GM21529 (cell line): ENCODE results near the gene OS9.
A peak's percentile ranks its signal among the peaks of the same experiment; 100 is the strongest.
"Not testable (repeated sequence)": the region's sequence is repeated elsewhere in the genome, so short reads cannot be mapped to it uniquely, and the experiment has no call there.

Experiments used
- ATAC-seq: cut with Tn5 transposase; IDR thresholded peaks from one replicate; pipeline ENCODE4 v1.9.1; 2021; ENCODE audit not compliant: unreplicated experiment

OS9 gene

DNA sequence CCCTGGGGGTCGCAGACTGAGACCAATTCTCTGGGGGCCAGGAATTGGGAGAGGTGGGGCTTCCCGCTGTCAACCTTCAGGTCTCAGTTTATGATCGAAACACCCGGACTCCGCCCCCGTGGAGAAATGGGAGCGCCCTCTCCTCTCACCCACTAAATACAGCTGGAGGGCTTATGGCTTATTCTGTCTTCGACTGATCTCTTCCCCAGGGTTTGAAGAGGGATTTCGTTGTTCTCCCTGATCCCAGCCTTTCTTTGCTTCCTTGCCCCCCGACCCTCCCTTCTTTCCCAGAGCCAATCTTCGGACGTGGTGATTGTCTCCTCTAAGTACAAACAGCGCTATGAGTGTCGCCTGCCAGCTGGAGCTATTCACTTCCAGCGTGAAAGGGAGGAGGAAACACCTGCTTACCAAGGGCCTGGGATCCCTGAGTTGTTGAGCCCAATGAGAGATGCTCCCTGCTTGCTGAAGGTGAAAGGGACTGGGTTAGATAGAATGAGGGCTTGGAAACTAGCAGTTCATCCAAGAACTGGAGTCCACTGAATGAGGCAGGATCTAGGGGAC lies 607 bp downstream of the OS9 start:
- peak; percentile 2 for ATAC-seq

DNA sequence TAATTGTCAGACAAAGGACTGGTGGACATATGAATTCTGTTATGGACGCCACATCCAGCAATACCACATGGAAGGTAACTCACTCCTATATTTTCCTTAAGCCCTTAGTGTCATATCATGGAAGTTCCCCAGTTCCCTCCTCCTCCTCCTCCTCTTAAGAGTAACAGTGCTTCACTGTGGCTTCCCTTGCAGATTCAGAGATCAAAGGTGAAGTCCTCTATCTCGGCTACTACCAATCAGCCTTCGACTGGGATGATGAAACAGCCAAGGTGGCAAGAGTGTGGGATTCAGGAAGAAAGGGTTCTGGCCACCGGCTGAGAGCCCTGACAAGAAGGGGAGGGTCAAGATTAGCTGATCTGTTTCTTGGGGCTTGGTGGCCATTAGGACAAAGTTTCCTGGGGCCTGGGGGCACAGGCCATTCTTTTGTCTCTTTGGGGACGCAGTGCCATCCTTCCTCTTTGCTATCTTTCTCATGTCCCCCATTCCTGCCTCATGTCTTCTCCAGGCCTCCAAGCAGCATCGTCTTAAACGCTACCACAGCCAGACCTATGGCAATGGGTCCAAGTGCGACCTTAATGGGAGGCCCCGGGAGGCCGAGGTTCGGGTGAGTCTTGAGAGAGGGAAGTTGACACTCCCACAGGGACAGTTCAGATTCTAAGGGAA lies 2.0 kb downstream of the OS9 start:
- ATAC-seq, result no peak

DNA sequence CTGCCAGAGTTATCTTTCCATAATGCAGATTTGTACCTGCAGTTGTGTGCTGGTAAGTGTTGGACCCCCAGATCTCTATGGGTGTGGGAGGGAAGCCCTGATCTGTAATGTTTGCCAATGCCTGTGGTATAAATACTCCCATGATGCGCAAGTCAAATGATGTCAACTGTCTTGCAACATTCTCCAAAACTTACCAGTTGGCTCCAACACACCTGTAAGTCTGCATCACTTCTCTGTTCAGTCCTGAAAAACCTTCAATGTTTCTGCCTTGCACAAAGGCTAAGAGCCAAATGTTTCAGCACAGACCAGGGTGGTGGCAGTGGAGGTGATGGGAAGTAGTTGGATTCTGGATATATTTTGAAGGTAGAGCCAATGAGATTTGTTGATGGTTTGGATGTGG lies 3.1 kb downstream of the OS9 start:
- ATAC-seq, result no peak

DNA sequence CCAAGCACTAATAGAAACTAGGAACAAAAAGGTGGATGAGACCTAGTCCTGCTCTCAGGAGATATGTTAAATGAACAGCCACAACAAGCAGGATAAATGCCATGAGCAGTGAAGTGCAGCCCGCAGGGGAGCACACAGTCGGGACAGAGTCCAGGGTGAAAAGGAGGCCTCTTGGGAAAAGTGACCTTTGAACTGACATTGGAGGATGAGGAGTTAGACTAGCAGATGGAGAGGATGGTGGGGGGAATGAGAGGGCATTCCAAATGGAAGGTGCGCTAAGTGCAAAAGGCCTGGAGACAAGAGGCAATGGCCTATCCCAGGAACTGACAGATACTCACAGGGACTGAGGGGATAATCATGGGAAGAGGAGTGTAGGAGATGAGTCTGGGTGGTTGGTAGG lies 4.5 kb downstream of the OS9 start:
- no peak for ATAC-seq

GRCh38 chr12:57700317-57700716 lies 6.4 kb downstream of the OS9 start:
- ATAC-seq, result no peak

DNA sequence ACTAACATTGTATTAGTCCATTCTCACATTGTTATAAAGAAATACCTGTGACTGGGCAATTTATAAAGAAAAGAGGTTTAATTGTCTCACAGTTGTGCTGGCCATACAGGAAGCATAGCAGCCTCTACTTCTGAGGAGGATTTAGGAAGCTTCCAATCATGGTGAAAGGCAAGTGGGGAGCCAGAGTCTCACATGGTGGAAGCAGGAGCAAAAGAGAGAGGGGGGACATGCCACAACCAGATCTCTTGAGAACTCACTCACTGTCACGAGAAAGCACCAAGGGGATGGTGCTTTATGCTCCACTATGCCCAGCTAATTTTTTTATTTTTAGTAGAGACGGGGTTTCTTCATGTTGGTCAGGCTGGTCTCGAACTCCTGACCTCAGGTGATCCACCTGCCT lies 13.3 kb downstream of the OS9 start:
- no peak for ATAC-seq

- ATAC-seq, result no peak
Observed at GRCh38 chr12:57708296-57708695, 14.4 kb downstream of the OS9 start.

- no peak for ATAC-seq
Observed at GRCh38 chr12:57712701-57713100, 18.8 kb downstream of the OS9 start.

DNA sequence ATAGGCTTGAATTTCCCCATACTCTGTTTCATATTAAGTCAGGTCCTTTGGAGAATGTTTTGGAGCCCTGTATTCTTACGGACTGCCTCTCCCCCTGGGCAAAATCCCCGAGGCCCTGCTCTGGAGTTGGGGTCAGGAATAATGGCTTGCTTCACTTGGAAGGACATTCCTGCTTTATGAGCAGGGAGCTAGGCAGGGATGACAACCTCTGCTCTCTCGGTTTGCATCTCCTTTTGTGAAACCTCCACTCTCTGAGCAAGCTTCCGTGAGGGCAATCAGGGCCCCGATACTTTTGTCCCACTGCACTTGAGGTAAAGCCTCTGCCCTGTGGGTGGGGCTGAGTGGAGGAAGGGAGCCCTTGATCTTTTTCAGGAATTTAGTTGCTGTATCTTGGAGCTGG lies 19.3 kb downstream of the OS9 start:
- ATAC-seq, result no peak

DNA sequence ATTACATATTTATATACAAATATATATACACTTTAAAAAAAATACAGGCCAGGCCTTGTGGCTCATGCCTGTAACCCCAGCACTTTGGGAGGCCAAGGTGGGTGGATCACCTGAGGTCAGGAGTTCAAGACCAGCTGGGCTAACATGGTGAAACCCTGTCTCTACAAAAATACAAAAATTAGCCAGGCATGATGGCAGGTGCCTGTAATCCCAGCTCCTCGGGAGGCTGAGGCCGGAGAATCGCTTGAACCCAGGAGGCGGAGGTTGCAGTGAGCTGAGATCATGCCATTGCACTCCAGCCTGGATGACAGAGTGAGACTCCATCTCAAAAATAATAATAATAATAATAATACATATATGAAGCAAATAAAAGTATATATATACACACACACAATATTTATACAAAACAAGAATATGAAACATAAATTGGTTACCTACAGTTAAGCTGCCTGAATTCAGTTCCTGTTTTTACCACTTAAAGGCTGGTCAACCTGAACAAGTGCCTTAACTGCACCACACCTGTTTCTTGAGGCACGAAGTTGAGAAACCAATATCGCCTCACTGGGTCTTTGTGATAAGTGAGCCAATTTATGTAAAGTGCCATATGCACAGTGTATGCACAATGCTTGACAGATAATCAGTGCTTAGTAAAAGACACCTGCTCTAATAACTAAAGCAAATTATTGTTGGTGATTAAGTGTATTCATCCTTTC lies 21.3 kb downstream of the OS9 start:
- not testable (repeated sequence) for ATAC-seq

DNA sequence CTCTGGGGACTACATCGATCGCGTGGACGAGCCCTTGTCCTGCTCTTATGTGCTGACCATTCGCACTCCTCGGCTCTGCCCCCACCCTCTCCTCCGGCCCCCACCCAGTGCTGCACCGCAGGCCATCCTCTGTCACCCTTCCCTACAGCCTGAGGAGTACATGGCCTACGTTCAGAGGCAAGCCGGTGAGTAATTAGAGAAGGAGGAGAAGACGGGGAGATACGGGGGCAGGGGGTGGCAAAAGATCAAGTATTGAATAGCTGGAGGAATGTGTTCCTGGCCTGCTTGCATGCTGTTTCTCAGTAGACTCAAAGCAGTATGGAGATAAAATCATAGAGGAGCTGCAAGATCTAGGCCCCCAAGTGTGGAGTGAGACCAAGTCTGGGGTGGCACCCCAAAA lies 21.9 kb downstream of the OS9 start:
- ATAC-seq, result no peak

- no peak for ATAC-seq
Observed at GRCh38 chr12:57716305-57716704, 22.4 kb downstream of the OS9 start.

GRCh38 chr12:57717131-57717530 lies 23.2 kb downstream of the OS9 start:
- ATAC-seq, result no peak

GRCh38 chr12:57717846-57718640 lies 24.1 kb downstream of the OS9 start:
- no peak for ATAC-seq

DNA sequence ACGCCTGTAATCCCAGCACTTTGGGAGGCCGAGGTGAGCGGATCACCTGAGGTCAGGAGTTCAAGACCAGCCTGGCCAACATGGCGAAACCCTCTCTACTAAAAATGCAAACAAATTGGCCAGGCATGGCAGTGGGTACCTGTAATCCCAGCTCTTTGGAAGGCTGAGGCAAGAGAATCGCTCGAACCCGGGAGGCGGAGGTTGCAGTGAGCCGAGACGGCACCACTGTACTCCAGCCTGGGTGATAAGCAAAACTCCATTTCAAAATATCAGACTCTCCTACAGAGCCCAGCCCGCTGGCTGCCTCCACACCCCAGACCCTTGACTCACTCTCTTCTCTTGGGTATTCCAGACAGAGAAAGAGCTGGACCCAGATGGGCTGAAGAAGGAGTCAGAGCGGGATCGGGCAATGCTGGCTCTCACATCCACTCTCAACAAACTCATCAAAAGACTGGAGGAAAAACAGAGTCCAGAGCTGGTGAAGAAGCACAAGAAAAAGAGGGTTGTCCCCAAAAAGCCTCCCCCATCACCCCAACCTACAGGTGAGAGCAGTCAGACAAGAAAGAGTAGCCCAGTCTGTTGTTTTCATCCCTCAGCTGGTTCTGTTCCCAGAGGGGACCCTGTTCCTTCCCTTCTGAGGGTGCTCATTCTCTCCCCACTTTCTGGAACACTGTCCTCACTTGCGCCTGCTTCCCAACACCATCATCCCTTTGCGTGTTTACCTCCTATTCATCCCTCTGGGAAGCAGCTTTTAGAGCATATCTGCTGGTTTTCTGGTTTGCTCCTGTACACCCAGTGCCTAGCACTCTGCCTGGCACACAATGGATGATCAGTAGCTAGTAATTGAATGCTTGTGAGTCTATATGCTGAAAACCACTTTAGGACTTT lies 25.0 kb downstream of the OS9 start:
- no peak for ATAC-seq

GRCh38 chr12:57719777-57720605 lies 26.1 kb downstream of the OS9 start:
- ATAC-seq, result no peak

DNA sequence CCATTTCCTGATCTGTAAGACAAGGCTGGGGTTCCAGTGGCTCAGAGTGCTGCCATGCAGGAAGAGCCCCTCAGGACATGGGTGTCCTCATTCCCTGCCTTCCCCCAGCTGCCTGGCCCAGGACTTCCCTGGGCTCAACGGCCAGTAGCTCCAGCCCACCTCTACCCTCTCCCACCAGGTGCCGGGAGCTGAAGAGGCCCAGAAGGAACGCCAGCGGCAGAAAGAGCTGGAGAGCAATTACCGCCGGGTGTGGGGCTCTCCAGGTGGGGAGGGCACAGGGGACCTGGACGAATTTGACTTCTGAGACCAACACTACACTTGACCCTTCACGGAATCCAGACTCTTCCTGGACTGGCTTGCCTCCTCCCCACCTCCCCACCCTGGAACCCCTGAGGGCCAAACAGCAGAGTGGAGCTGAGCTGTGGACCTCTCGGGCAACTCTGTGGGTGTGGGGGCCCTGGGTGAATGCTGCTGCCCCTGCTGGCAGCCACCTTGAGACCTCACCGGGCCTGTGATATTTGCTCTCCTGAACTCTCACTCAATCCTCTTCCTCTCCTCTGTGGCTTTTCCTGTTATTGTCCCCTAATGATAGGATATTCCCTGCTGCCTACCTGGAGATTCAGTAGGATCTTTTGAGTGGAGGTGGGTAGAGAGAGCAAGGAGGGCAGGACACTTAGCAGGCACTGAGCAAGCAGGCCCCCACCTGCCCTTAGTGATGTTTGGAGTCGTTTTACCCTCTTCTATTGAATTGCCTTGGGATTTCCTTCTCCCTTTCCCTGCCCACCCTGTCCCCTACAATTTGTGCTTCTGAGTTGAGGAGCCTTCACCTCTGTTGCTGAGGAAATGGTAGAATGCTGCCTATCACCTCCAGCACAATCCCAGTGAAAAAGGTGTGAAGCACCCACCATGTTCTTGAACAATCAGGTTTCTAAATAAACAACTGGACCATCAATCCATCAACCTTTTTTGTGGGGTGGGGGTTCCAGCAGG lies 27.0 kb downstream of the OS9 start:
- ATAC-seq, result no peak

- ATAC-seq, result not testable (repeated sequence)
Observed at GRCh38 chr12:57721846-57722608, 28.1 kb downstream of the OS9 start.
